Heart left ventricle (tissue), 13 donors: ENCODE measurements around the gene MIDN.

Source experiments
- POLR2A ChIP-seq, 2 donors: fragments of 450-650 bp; IDR thresholded peaks; one replicate each; pipeline ENCODE4 v1.6.1; 2017; ENCODE audit warnings: antibody characterized with exemption in 2 of 2, mild to moderate bottlenecking in 2 of 2, moderate library complexity in 2 of 2
- TF ChIP-seq, protein P1 (sequence below), 12 donors: fragments of 200-600 bp; sonication (generic) in 4 of 12; IDR thresholded peaks; one replicate each; pipeline versions ENCODE4 v1.5.0 to v1.8.0; 2018 to 2022; ENCODE audit warnings: antibody characterized with exemption in 12 of 12, mild to moderate bottlenecking in 5 of 12
- donor health status: ischemic (EF 13 %, LVEDD 7.1; RV severe dilation, severe dysfunction).
- donor health status: DM: no; HTN: yes; CAD: no.
- donor health status: DM: no; HTN: no; CAD: no.
- donor health status: ischemic (EF 25% LVEDD 6.9; RV normal size, moderate dysfunction).
- donor health status: ischemic (EF 25% LVEDD 5.7; RV mildly dilated, moderate dysfunction).
- donor health status: ischemic (EF 35%, LVEDD 5.7; RV mildly dilated, moderate dysfunction).
- donor health status: nonischemic (EF 11% LVEDD 7.7; RV severe dilation, severe dysfunction).
- donor health status: DM: yes; HTN: yes; CAD: no.
- donor health status: PGD.
- donor health status: ischemic (EF 29% LVEDD 5.4; RV normal size, mild dysfunction).
- donor health status: nonischemic (EF 23%, LVEDD 6.1; RV moderate dilation, normal function).

DNA sequence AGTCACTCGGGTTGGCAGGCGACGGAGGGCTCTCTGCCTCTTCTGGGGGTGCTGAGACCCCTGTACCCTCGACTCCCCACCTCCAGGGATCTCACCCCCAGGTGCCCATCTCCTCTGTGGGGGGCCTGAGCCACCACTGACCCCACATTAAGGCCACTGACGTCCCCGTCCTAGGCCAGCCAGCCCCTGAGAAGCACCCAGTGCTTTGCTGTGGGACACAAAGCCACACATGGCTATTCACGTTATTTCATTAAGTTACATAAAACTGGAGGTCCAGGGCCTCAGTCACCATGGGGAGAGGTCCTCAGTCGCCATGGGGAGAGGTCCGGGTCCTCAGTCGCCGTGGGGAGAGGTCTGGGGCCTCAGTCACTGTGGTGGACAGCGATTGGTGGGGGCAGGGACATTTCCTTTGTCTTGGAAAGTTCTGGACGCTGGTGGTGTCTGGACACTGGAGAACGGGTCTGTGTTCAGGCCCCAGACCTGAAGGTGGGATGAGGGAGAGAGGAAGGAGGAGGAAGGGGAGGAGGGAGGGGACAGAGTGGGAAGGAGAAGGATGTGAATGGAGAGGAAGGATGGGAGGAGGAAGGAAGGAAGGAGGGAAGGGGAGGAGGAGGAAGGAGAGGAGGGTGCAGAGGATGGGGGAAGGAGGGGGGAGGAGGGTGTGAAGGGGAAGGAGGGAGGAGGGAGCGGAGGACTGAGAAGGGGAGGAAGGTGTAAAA lies 33.3 kb downstream of the MIDN start:
- TF ChIP-seq, protein P1, sequence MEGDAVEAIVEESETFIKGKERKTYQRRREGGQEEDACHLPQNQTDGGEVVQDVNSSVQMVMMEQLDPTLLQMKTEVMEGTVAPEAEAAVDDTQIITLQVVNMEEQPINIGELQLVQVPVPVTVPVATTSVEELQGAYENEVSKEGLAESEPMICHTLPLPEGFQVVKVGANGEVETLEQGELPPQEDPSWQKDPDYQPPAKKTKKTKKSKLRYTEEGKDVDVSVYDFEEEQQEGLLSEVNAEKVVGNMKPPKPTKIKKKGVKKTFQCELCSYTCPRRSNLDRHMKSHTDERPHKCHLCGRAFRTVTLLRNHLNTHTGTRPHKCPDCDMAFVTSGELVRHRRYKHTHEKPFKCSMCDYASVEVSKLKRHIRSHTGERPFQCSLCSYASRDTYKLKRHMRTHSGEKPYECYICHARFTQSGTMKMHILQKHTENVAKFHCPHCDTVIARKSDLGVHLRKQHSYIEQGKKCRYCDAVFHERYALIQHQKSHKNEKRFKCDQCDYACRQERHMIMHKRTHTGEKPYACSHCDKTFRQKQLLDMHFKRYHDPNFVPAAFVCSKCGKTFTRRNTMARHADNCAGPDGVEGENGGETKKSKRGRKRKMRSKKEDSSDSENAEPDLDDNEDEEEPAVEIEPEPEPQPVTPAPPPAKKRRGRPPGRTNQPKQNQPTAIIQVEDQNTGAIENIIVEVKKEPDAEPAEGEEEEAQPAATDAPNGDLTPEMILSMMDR (IDR thresholded peaks at IDR 0.05): no peak
- TF ChIP-seq POLR2A (IDR thresholded peaks at IDR 0.05): no peak
